Neural cell (in vitro differentiated cells): ENCODE results near the gene ITGA11. TPM values are rescaled to one million over a fixed set of nuclear protein-coding genes. Genes with fewer than 3 reads are reported as not detected.

Experiments
- H2AFZ ChIP-seq: fragments of 200-600, 300-800 bp; sonication (generic), shearing (Covaris generic); 2 replicates; pipeline ENCODE4 v1.6.0; 2014; ENCODE audit warnings: low read depth, mild to moderate bottlenecking, antibody characterized with exemption, low read length, moderate library complexity
- H3F3A ChIP-seq: fragments of 200-600 bp; shearing (Covaris generic); 2 replicates; pipeline ENCODE4 v1.6.1; 2016; ENCODE audit warnings: mild to moderate bottlenecking, moderate library complexity, mixed read lengths, antibody characterized with exemption, low read length; ENCODE audit not compliant: insufficient read depth, poor library complexity, severe bottlenecking
- H3K27ac ChIP-seq: fragments of 200-600, 300-800 bp; sonication (generic), shearing (Covaris generic); 2 replicates; pipeline ENCODE4 v1.5.1; 2014; ENCODE audit warnings: mild to moderate bottlenecking, low read length, moderate library complexity
- H3K27me3 ChIP-seq: fragments of 300-800, 200-600 bp; sonication (generic), shearing (Covaris generic); 2 replicates; pipeline ENCODE4 v1.6.0; 2014; ENCODE audit warnings: mild to moderate bottlenecking, low read depth, low read length, moderate library complexity; ENCODE audit not compliant: insufficient read depth
- H3K36me3 ChIP-seq: fragments of 300-800, 200-600 bp; sonication (generic), shearing (Covaris generic); 2 replicates; pipeline ENCODE4 v1.5.1; 2014; ENCODE audit warnings: mild to moderate bottlenecking, antibody characterized with exemption, low read length, moderate library complexity; ENCODE audit not compliant: insufficient read depth
- H3K4me2 ChIP-seq: fragments of 300-800, 200-600 bp; sonication (generic), shearing (Covaris generic); 2 replicates; pipeline ENCODE4 v1.6.0; 2014; ENCODE audit warnings: mild to moderate bottlenecking, low read length
- H3K4me3 ChIP-seq: fragments of 300-800, 200-600 bp; sonication (generic), shearing (Covaris generic); 2 replicates; pipeline ENCODE4 v1.5.1; 2014; ENCODE audit warnings: mild to moderate bottlenecking, low read length, moderate library complexity
- H3K79me2 ChIP-seq: fragments of 200-600 bp; shearing (Covaris generic); replicated peaks from 2 replicates; pipeline ENCODE4 v1.6.0; 2014; ENCODE audit warnings: mild to moderate bottlenecking, low read length, moderate library complexity; ENCODE audit not compliant: insufficient read depth
- H3K9ac ChIP-seq: fragments of 300-800, 200-600 bp; sonication (generic), shearing (Covaris generic); 2 replicates; pipeline ENCODE4 v1.6.1; 2016; ENCODE audit warnings: mild to moderate bottlenecking, low read length, mixed read lengths
- H3K9me2 ChIP-seq: fragments of 200-600 bp; shearing (Covaris generic); 2 replicates; pipeline ENCODE4 v1.6.1; 2016; ENCODE audit warnings: mild to moderate bottlenecking, low read length, mixed read lengths; ENCODE audit not compliant: insufficient read depth
- H3K9me3 ChIP-seq: fragments of 200-600, 300-800 bp; sonication (generic), shearing (Covaris generic); 2 replicates; pipeline ENCODE4 v1.6.1; 2016; ENCODE audit warnings: mild to moderate bottlenecking, mixed run types, low read length, moderate library complexity, mixed read lengths
- H4K20me1 ChIP-seq: fragments of 200-600 bp; shearing (Covaris generic); 2 replicates; pipeline ENCODE4 v1.6.1; 2016; ENCODE audit warnings: mild to moderate bottlenecking, mixed run types; ENCODE audit not compliant: insufficient read depth
- CTCF ChIP-seq: fragments of 450-650 bp; IDR thresholded peaks from 2 replicates; pipeline ENCODE4 v1.5.1; 2014; ENCODE audit warnings: antibody characterized with exemption, mild to moderate bottlenecking, moderate library complexity; ENCODE audit not compliant: poor library complexity, severe bottlenecking
- EP300 ChIP-seq: fragments of 450-650 bp; conservative IDR thresholded peaks from 2 replicates; pipeline ENCODE4 v1.6.1; 2014; ENCODE audit warnings: antibody characterized with exemption, mild to moderate bottlenecking, moderate library complexity; ENCODE audit not compliant: poor library complexity, severe bottlenecking
- EZH2 ChIP-seq: fragments of 200-600, 300-800 bp; shearing (Covaris generic), sonication (generic); IDR thresholded peaks from 2 replicates; pipeline ENCODE4 v1.6.1; 2014; ENCODE audit warnings: antibody characterized with exemption, low read length, borderline replicate concordance, mild to moderate bottlenecking; ENCODE audit not compliant: insufficient read depth, poor library complexity, severe bottlenecking
- MXI1 ChIP-seq: fragments of 450-650 bp; conservative IDR thresholded peaks from 2 replicates; pipeline ENCODE4 v1.6.1; 2014; ENCODE audit warnings: antibody characterized with exemption, mild to moderate bottlenecking; ENCODE audit not compliant: poor library complexity, severe bottlenecking
- POLR2AphosphoS5 ChIP-seq: IDR thresholded peaks from 2 replicates; pipeline ENCODE4 v1.6.1; 2012
- RAD21 ChIP-seq: fragments of 450-650 bp; conservative IDR thresholded peaks from 2 replicates; pipeline ENCODE4 v1.6.1; 2014; ENCODE audit warnings: antibody characterized with exemption, mild to moderate bottlenecking, moderate library complexity
- SMC3 ChIP-seq: fragments of 450-650 bp; conservative IDR thresholded peaks from 2 replicates; pipeline ENCODE4 v1.6.1; 2014; ENCODE audit warnings: antibody characterized with exemption, mild to moderate bottlenecking, moderate library complexity; ENCODE audit not compliant: poor library complexity
- TAF1 ChIP-seq: IDR thresholded peaks from 2 replicates; pipeline ENCODE4 v1.6.1; 2012; ENCODE audit warnings: low read depth
- polyA plus RNA-seq: library from polyadenylated mRNA; depleted of rRNA; stranded (reverse); fragments of >200 nt; gene quantifications from 2 replicates; pipeline ENCODE4 v1.2.3, GENCODE V29; 2014
- TF ChIP-seq, protein P1 (sequence below): IDR thresholded peaks from 2 replicates; pipeline ENCODE4 v1.6.1; 2012; ENCODE audit warnings: borderline replicate concordance

ITGA11 gene
- polyA plus RNA-seq, 1 donor from 2014 or later: not detected

DNA sequence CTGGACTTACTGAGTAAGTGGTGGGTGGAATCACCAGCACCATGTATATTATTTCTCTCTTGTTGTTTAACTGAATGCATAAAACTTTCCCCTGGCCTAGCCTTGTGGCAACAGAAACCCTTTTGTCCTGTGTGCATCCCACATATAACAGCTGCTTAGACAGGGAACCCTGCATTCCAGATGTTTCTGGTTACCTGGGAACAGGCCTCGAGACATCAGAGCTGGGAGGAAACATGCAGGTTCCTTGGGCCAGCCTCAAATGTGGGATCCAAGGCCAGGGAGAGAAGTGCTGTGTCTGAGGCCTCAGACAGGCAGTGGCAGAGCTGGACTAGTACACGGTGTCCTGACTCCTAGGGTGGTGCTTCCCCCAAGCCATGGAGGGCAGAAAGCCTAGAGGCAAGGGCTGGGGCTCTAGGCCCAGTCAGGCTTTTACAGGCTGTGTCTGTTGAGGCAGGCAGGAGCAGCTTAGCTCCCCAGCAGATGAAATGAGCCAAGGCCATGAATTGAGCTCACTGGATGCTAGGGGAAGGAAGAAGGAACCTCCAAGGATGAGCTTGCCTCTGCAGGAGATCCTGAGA is 57.7 kb downstream of the ITGA11 start:
- Histone ChIP-seq H3K27ac (no peak overlapping the region), H3K9me2 (no peaks in the 10 kb centered on the region), H3K4me2 (no peak overlapping the region), H3K4me3 (no peak overlapping the region), H3K79me2 (no peaks in the 10 kb centered on the region), H3F3A (no peaks in the 10 kb centered on the region), H3K36me3 (no peaks in the 10 kb centered on the region), H3K9ac (no peak overlapping the region), H3K27me3 (no peaks in the 10 kb centered on the region), H2AFZ (no peak overlapping the region), H3K9me3 (no peaks in the 10 kb centered on the region), H4K20me1 (no peaks in the 10 kb centered on the region)
- TF ChIP-seq CTCF (no peak), TAF1 (no peak), MXI1 (no peak), EP300 (no peak), EZH2 (no peak), RAD21 (no peak), SMC3 (no peak), POLR2AphosphoS5 (no peak)
- TF ChIP-seq, protein P1, sequence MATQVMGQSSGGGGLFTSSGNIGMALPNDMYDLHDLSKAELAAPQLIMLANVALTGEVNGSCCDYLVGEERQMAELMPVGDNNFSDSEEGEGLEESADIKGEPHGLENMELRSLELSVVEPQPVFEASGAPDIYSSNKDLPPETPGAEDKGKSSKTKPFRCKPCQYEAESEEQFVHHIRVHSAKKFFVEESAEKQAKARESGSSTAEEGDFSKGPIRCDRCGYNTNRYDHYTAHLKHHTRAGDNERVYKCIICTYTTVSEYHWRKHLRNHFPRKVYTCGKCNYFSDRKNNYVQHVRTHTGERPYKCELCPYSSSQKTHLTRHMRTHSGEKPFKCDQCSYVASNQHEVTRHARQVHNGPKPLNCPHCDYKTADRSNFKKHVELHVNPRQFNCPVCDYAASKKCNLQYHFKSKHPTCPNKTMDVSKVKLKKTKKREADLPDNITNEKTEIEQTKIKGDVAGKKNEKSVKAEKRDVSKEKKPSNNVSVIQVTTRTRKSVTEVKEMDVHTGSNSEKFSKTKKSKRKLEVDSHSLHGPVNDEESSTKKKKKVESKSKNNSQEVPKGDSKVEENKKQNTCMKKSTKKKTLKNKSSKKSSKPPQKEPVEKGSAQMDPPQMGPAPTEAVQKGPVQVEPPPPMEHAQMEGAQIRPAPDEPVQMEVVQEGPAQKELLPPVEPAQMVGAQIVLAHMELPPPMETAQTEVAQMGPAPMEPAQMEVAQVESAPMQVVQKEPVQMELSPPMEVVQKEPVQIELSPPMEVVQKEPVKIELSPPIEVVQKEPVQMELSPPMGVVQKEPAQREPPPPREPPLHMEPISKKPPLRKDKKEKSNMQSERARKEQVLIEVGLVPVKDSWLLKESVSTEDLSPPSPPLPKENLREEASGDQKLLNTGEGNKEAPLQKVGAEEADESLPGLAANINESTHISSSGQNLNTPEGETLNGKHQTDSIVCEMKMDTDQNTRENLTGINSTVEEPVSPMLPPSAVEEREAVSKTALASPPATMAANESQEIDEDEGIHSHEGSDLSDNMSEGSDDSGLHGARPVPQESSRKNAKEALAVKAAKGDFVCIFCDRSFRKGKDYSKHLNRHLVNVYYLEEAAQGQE: no peak

- no peaks in the 10 kb centered on the region for H4K20me1 ChIP-seq
These were observed 58.9 kb downstream of the ITGA11 start for GRCh38 chr15:68373028-68373427.

More at GRCh38 chr15:68373028-68373427, 58.9 kb downstream of the ITGA11 start:
- H3K4me2 ChIP-seq: no peak overlapping the region
- H3K27ac ChIP-seq: no peak overlapping the region
- H3K36me3 ChIP-seq: no peaks in the 10 kb centered on the region
- H3K27me3 ChIP-seq: no peaks in the 10 kb centered on the region
- no peaks in the 10 kb centered on the region for H3K9me2 ChIP-seq
- H3K9me3 ChIP-seq: no peaks in the 10 kb centered on the region
- H3F3A ChIP-seq: no peaks in the 10 kb centered on the region
- TF ChIP-seq POLR2AphosphoS5 (no peak), RAD21 (no peak), SMC3 (no peak), EP300 (no peak), TAF1 (no peak), MXI1 (no peak), EZH2 (no peak), CTCF (no peak)
- TF ChIP-seq, protein P1: no peak
- no peak overlapping the region for H3K4me3 ChIP-seq
- H3K79me2 ChIP-seq: no peaks in the 10 kb centered on the region
- no peak overlapping the region for H3K9ac ChIP-seq
- no peak overlapping the region for H2AFZ ChIP-seq
